Activated CD8-positive, alpha-beta memory T cell treated with anti-CD3 and anti-CD28 coated beads for 36 hours (primary cell): ENCODE results near the gene ZNF629. TPM values are rescaled to one million over a fixed set of nuclear protein-coding genes. Genes with fewer than 3 reads are reported as not detected.
"Not testable (repeated sequence)": the region's sequence is repeated elsewhere in the genome, so short reads cannot be mapped to it uniquely, and the experiment has no call there.

Experiments used
- CTCF ChIA-PET: fragments of 350-600 bp; sonication (Branson Sonifier 250); formaldehyde crosslinking; loops from one replicate; lab custom pipeline; 2021; ENCODE audit warnings: antibody characterized with exemption; lab: Charles Lee
- POLR2A ChIA-PET: fragments of 350-600 bp; sonication (Branson Sonifier 250); formaldehyde crosslinking; loops from one replicate; lab custom pipeline; 2021; ENCODE audit warnings: antibody characterized with exemption; lab: Charles Lee
- total RNA-seq, 2 experiments: library from RNA; stranded (reverse); gene quantifications; one replicate each; pipeline ENCODE4 v1.2.3, GENCODE V29; 2021

The ZNF629 gene
- total RNA-seq, result 1 to 10 TPM; 5.4 to 5.5 TPM

- ChIA-PET CTCF (no interaction called here), POLR2A (no interaction called here)
These were observed at the start of gene ZNF629 for GRCh38 chr16:30786936-30787612. Gene ZNF629 (minus strand): TSS chr16:30787205. CDS start chr16:30784482, 2,723 bp downstream.

GRCh38 chr16:30834130-30834740 is 47.2 kb upstream of the ZNF629 start:
- ChIA-PET CTCF (interaction anchor here (2.5 kb wide), 1 partner anchor 10 kb away, joined by 7 read pairs; no protein-coding TSS in a partner anchor), POLR2A (no interaction called here)

- POLR2A ChIA-PET, result no interaction called here
- CTCF ChIA-PET, result interaction anchor here (0.6 kb wide), 1 partner anchor 360 kb away, joined by 3 read pairs; no protein-coding TSS in a partner anchor
These were observed 43.0 kb upstream of the ZNF629 start for GRCh38 chr16:30830072-30830417.

GRCh38 chr16:30829130-30830071 is 42.4 kb upstream of the ZNF629 start:
- POLR2A ChIA-PET, result no interaction called here
- CTCF ChIA-PET, result interaction anchor here (0.6 to 1.6 kb wide), 2 partner anchors 15 to 359 kb away, joined by 3 to 5 read pairs; no protein-coding TSS in a partner anchor

GRCh38 chr16:30821891-30822290 is 34.9 kb upstream of the ZNF629 start:
- ChIA-PET POLR2A (no interaction called here), CTCF (interaction anchor here (1.4 to 1.6 kb wide), 2 partner anchors 23 to 129 kb away, joined by 3 to 4 read pairs; no protein-coding TSS in a partner anchor)

- POLR2A ChIA-PET, result not testable (repeated sequence)
- CTCF ChIA-PET, result interaction anchor here (1.4 to 1.6 kb wide), 2 partner anchors 23 to 128 kb away, joined by 3 to 4 read pairs; no protein-coding TSS in a partner anchor
These were observed 34.4 kb upstream of the ZNF629 start for GRCh38 chr16:30821441-30821840.

- ChIA-PET POLR2A (no interaction called here), CTCF (interaction anchor here (1.4 to 1.6 kb wide), 2 partner anchors 24 to 128 kb away, joined by 3 to 4 read pairs; no protein-coding TSS in a partner anchor)
These were observed 34.0 kb upstream of the ZNF629 start for GRCh38 chr16:30820952-30821421.

- ChIA-PET CTCF (no interaction called here), POLR2A (interaction anchor here (0.7 kb wide), 1 partner anchor 70 kb away, joined by 3 read pairs; no protein-coding TSS in a partner anchor)
These were observed 29.8 kb upstream of the ZNF629 start for GRCh38 chr16:30816769-30817168.

GRCh38 chr16:30813821-30814189 is 26.8 kb upstream of the ZNF629 start:
- POLR2A ChIA-PET, result interaction anchor here (0.6 to 0.9 kb wide), 4 partner anchors 9 to 987 kb away, joined by 3 to 6 read pairs (median 4); partner anchors contain the start of gene SRCAP
- CTCF ChIA-PET, result interaction anchor here (0.7 to 2.8 kb wide), 10 partner anchors 9 to 154 kb away, joined by 3 to 12 read pairs (median 4); no protein-coding TSS in a partner anchor

GRCh38 chr16:30809675-30810074 is 22.7 kb upstream of the ZNF629 start:
- CTCF ChIA-PET, POLR2A ChIA-PET: not testable (repeated sequence)

GRCh38 chr16:30808890-30809426 is 22.0 kb upstream of the ZNF629 start:
- CTCF ChIA-PET, result interaction anchor here (2.1 kb wide), 1 partner anchor 36 kb away, joined by 5 read pairs; no protein-coding TSS in a partner anchor
- POLR2A ChIA-PET, result not testable (repeated sequence)

- POLR2A ChIA-PET, result no interaction called here
- CTCF ChIA-PET, result interaction anchor here (0.6 to 2.1 kb wide), 2 partner anchors 37 to 49 kb away, joined by 3 to 5 read pairs; no protein-coding TSS in a partner anchor
These were observed 21.1 kb upstream of the ZNF629 start for GRCh38 chr16:30808146-30808545.

GRCh38 chr16:30805370-30806169 is 18.6 kb upstream of the ZNF629 start:
- POLR2A ChIA-PET, result interaction anchor here (0.6 to 1.4 kb wide), 5 partner anchors 8 to 96 kb away, joined by 3 to 7 read pairs (median 6); no protein-coding TSS in a partner anchor
- CTCF ChIA-PET, result interaction anchor here (0.6 to 2.2 kb wide), 6 partner anchors 9 to 136 kb away, joined by 3 to 12 read pairs (median 4); no protein-coding TSS in a partner anchor

GRCh38 chr16:30805056-30805369 is 18.0 kb upstream of the ZNF629 start:
- ChIA-PET CTCF (interaction anchor here (1.5 to 2.2 kb wide), 4 partner anchors 10 to 137 kb away, joined by 4 to 12 read pairs (median 6); no protein-coding TSS in a partner anchor), POLR2A (interaction anchor here (0.6 to 1.4 kb wide), 5 partner anchors 9 to 96 kb away, joined by 3 to 7 read pairs (median 6); no protein-coding TSS in a partner anchor)

- ChIA-PET POLR2A (interaction anchor here (0.7 kb wide), 1 partner anchor 55 kb away, joined by 5 read pairs; no protein-coding TSS in a partner anchor), CTCF (no interaction called here)
These were observed 15.9 kb upstream of the ZNF629 start for GRCh38 chr16:30802936-30803335.

- POLR2A ChIA-PET, result no interaction called here
- CTCF ChIA-PET, result interaction anchor here (1.4 to 1.5 kb wide), 2 partner anchors 10 to 17 kb away, joined by 3 read pairs; no protein-coding TSS in a partner anchor
These were observed 10.8 kb upstream of the ZNF629 start for GRCh38 chr16:30797670-30798309.

GRCh38 chr16:30794634-30795033 is 7.6 kb upstream of the ZNF629 start:
- ChIA-PET POLR2A (no interaction called here), CTCF (no interaction called here)
